Skeletal muscle cell (primary cell): ENCODE data around the gene IL17REL.

Experiments used
- DNase-seq: peaks from one replicate; pipeline ENCODE4 v3.0.0-alpha.2; 2010; ENCODE audit warnings: low read depth
- H3K4me3 ChIP-seq: 2 replicates; pipeline ENCODE4 v1.5.1; 2011; ENCODE audit warnings: low read depth, mild to moderate bottlenecking, control low read depth, low read length, moderate library complexity

The IL17REL gene

GRCh38 chr22:50012211-50013181, at the start of gene IL17REL:
Gene IL17REL, minus strand, starts transcription at chr22:50012765. Its CDS starts 119 bp downstream, at chr22:50012646.
- no peak for DNase-seq
- no peak within 1 kb of the TSS for H3K4me3 ChIP-seq

GRCh38 chr22:50061824-50062355, 49.3 kb upstream of the IL17REL start:
- no peak overlapping the region for H3K4me3 ChIP-seq
- no peak for DNase-seq

- DNase-seq, result no peak
- H3K4me3 ChIP-seq, result no peak overlapping the region
Measured at GRCh38 chr22:50061141-50061823, 48.7 kb upstream of the IL17REL start.

- H3K4me3 ChIP-seq, result no peak overlapping the region
- DNase-seq, result no peak
Measured at GRCh38 chr22:50060441-50061140, 48.0 kb upstream of the IL17REL start.

- H3K4me3 ChIP-seq, result no peak overlapping the region
- no peak for DNase-seq
Measured at GRCh38 chr22:50059881-50060262, 47.3 kb upstream of the IL17REL start.

GRCh38 chr22:50058906-50059880, 46.6 kb upstream of the IL17REL start:
- no peak for DNase-seq
- H3K4me3 ChIP-seq, result no peak overlapping the region

GRCh38 chr22:50058061-50058905, 45.7 kb upstream of the IL17REL start, which contains the start of gene TTLL8:
Gene TTLL8, minus strand, starts transcription at chr22:50058298.
- H3K4me3 ChIP-seq, result no peak within 1 kb of the TSS
- DNase-seq, result no peak

GRCh38 chr22:50057278-50058060, 44.9 kb upstream of the IL17REL start:
- DNase-seq, result no peak
- no peak overlapping the region for H3K4me3 ChIP-seq

- no peak overlapping the region for H3K4me3 ChIP-seq
- DNase-seq, result no peak
Measured at GRCh38 chr22:50056214-50056972, 43.8 kb upstream of the IL17REL start.

GRCh38 chr22:50053861-50054260, 41.3 kb upstream of the IL17REL start:
- H3K4me3 ChIP-seq, result no peak overlapping the region
- no peak for DNase-seq

- DNase-seq, result no peak
- H3K4me3 ChIP-seq, result no peak overlapping the region
Measured at GRCh38 chr22:50051930-50052329, 39.4 kb upstream of the IL17REL start.

GRCh38 chr22:50049299-50050195, 37.0 kb upstream of the IL17REL start:
- no peak for DNase-seq
- H3K4me3 ChIP-seq, result no peak overlapping the region

- no peak for DNase-seq
- H3K4me3 ChIP-seq, result no peak overlapping the region
Measured at GRCh38 chr22:50048836-50049235, 36.3 kb upstream of the IL17REL start.

- no peak overlapping the region for H3K4me3 ChIP-seq
- no peak for DNase-seq
Measured at GRCh38 chr22:50048061-50048765, 35.6 kb upstream of the IL17REL start.

GRCh38 chr22:50047346-50047745, 34.8 kb upstream of the IL17REL start:
- no peak for DNase-seq
- H3K4me3 ChIP-seq, result no peak overlapping the region
